IMR-90 (cell line): Measurements from ENCODE around the gene MYO7B. TPM values are rescaled to one million over a fixed set of nuclear protein-coding genes. Genes with fewer than 3 reads are reported as not detected.

ENCODE experiments used
- ATAC-seq: fragments of 200-7000 bp; cut with Tn5 transposase; 2 replicates; pipeline ENCODE4 v1.9.1; 2020; ENCODE audit warnings: low read depth, mild to moderate bottlenecking, moderate library complexity
- BruUV-seq: library from RNA; stranded (reverse); fragments of 400-500 nt; replicated peaks from 2 replicates; lab custom pipeline; 2021; lab: Mats Ljungman, UMichigan
- CTCF ChIA-PET: fragments of 300-600 bp; formaldehyde crosslinking; extraction: SDS; loops from one replicate; lab custom pipeline; 2021; ENCODE audit warnings: antibody characterized with exemption; lab: Yijun Ruan, JAX
- POLR2A ChIA-PET: fragments of 300-600 bp; sonication (Branson Sonifier 250); formaldehyde crosslinking; loops from one replicate; lab custom pipeline; 2022; ENCODE audit warnings: antibody characterized with exemption; ENCODE audit not compliant: unreplicated experiment; lab: Charles Lee
- DNase-seq: peaks from one replicate; pipeline ENCODE4 v3.0.0; 2013
- H2AFZ ChIP-seq: replicated peaks from 2 replicates; pipeline ENCODE3; 2013; ENCODE audit warnings: low read length, mild to moderate bottlenecking; ENCODE audit not compliant: poor library complexity
- H2AK5ac ChIP-seq: 2 replicates; pipeline ENCODE4 v1.6.1; 2013; ENCODE audit warnings: low read depth, low read length, inconsistent platforms
- H2AK9ac ChIP-seq: replicated peaks from 2 replicates; pipeline ENCODE3; 2013; ENCODE audit warnings: mild to moderate bottlenecking, low read depth, low read length, moderate library complexity; ENCODE audit not compliant: poor library complexity
- H2BK120ac ChIP-seq: 2 replicates; pipeline ENCODE4 v1.6.1; 2013; ENCODE audit warnings: low read depth, low read length, inconsistent platforms
- H2BK15ac ChIP-seq: 3 replicates; pipeline ENCODE4 v1.6.1; 2013; ENCODE audit warnings: low read depth, low read length, inconsistent platforms
- H2BK20ac ChIP-seq: 2 replicates; pipeline ENCODE4 v1.6.1; 2013; ENCODE audit warnings: low read depth, mild to moderate bottlenecking, inconsistent platforms, low read length, moderate library complexity
- H2BK5ac ChIP-seq: 2 replicates; pipeline ENCODE4 v1.6.1; 2013; ENCODE audit warnings: mild to moderate bottlenecking, low read depth, low read length, inconsistent platforms; ENCODE audit not compliant: poor library complexity, severe bottlenecking
- H3K14ac ChIP-seq: replicated peaks from 2 replicates; pipeline ENCODE4 v1.6.1; 2013; ENCODE audit warnings: low read depth, low read length, inconsistent platforms
- H3K18ac ChIP-seq: 2 replicates; pipeline ENCODE4 v1.6.1; 2013; ENCODE audit warnings: low read depth, low read length, control low read depth
- H3K23ac ChIP-seq: 2 replicates; pipeline ENCODE4 v1.6.1; 2013; ENCODE audit warnings: low read depth, low read length, inconsistent platforms
- H3K27ac ChIP-seq: 2 replicates; pipeline ENCODE4 v1.5.1; 2013; ENCODE audit warnings: mild to moderate bottlenecking, control low read depth, low read length; ENCODE audit not compliant: insufficient read depth
- H3K27me3 ChIP-seq: 2 replicates; pipeline ENCODE4 v1.6.1; 2013; ENCODE audit warnings: low read length; ENCODE audit not compliant: control insufficient read depth, insufficient read depth
- H3K36me3 ChIP-seq: 2 replicates; pipeline ENCODE4 v1.6.1; 2013; ENCODE audit warnings: low read length, mixed read lengths; ENCODE audit not compliant: control insufficient read depth, insufficient read depth
- H3K4ac ChIP-seq: 2 replicates; pipeline ENCODE4 v1.6.1; 2013; ENCODE audit warnings: low read depth, low read length, inconsistent platforms
- H3K4me1 ChIP-seq: 2 replicates; pipeline ENCODE4 v1.6.1; 2013; ENCODE audit warnings: low read length, mixed read lengths; ENCODE audit not compliant: control insufficient read depth, insufficient read depth
- H3K4me2 ChIP-seq: 2 replicates; pipeline ENCODE4 v1.6.1; 2013; ENCODE audit warnings: low read depth, mild to moderate bottlenecking, control low read depth, low read length, moderate library complexity
- H3K4me3 ChIP-seq: 2 replicates; pipeline ENCODE4 v1.5.1; 2013; ENCODE audit warnings: low read depth, mild to moderate bottlenecking, control low read depth, low read length, moderate library complexity; ENCODE audit not compliant: insufficient read depth
- H3K56ac ChIP-seq: 2 replicates; pipeline ENCODE4 v1.6.1; 2013; ENCODE audit warnings: low read length, inconsistent platforms; ENCODE audit not compliant: insufficient read depth; ENCODE audit errors: extremely low read depth
- H3K79me1 ChIP-seq, 2 experiments: 2 replicates each; pipeline ENCODE4 v1.6.1; 2013; ENCODE audit warnings: low read length in 2 of 2, inconsistent platforms in 1 of 2, low read depth in 1 of 2
- H3K9ac ChIP-seq: 2 replicates; pipeline ENCODE4 v1.6.1; 2013; ENCODE audit warnings: low read depth, low read length, control low read depth
- H3K9me1 ChIP-seq: 2 replicates; pipeline ENCODE4 v1.6.1; 2013; ENCODE audit warnings: low read length, inconsistent platforms; ENCODE audit not compliant: insufficient read depth
- H3K9me3 ChIP-seq: 2 replicates; pipeline ENCODE4 v1.6.1; 2013; ENCODE audit warnings: low read length; ENCODE audit not compliant: control insufficient read depth, insufficient read depth
- H4K20me1 ChIP-seq: 2 replicates; pipeline ENCODE4 v1.6.1; 2013; ENCODE audit warnings: low read length, inconsistent platforms; ENCODE audit not compliant: insufficient read depth
- H4K5ac ChIP-seq: 2 replicates; pipeline ENCODE4 v1.6.1; 2013; ENCODE audit warnings: mild to moderate bottlenecking, low read depth, low read length, control low read depth
- H4K8ac ChIP-seq, 2 experiments: 2 replicates each; pipeline ENCODE4 v1.6.1; 2013; ENCODE audit warnings: low read depth in 2 of 2, low read length in 2 of 2, control low read depth in 1 of 2, inconsistent platforms in 1 of 2
- H4K91ac ChIP-seq: 2 replicates; pipeline ENCODE4 v1.6.1; 2013; ENCODE audit warnings: low read depth, low read length, inconsistent platforms; ENCODE audit not compliant: insufficient read depth
- BHLHE40 ChIP-seq: fragments of 150-350 bp; IDR thresholded peaks from 2 replicates; pipeline ENCODE4 v1.6.1; 2016; ENCODE audit warnings: mild to moderate bottlenecking, low read depth, low read length
- CEBPB ChIP-seq: IDR thresholded peaks from 2 replicates; pipeline ENCODE4 v1.6.1; 2012; ENCODE audit warnings: low read depth, low read length, improper control_type of control experiment
- CHD1 ChIP-seq: IDR thresholded peaks from 2 replicates; pipeline ENCODE4 v1.6.1; 2012; ENCODE audit warnings: low read depth, low read length, improper control_type of control experiment
- FOS ChIP-seq: fragments of 150-350 bp; IDR thresholded peaks from 2 replicates; pipeline ENCODE4 v1.6.1; 2016; ENCODE audit warnings: low read depth, low read length
- MAZ ChIP-seq: IDR thresholded peaks from 2 replicates; pipeline ENCODE4 v1.6.1; 2012; ENCODE audit warnings: low read depth, mild to moderate bottlenecking, low read length, improper control_type of control experiment, moderate library complexity, borderline replicate concordance
- MXI1 ChIP-seq: IDR thresholded peaks from 2 replicates; pipeline ENCODE4 v1.6.1; 2012; ENCODE audit warnings: low read depth, mild to moderate bottlenecking, low read length, moderate library complexity, borderline replicate concordance
- POLR2A ChIP-seq: IDR thresholded peaks from 2 replicates; pipeline ENCODE4 v1.6.1; 2012; ENCODE audit warnings: mild to moderate bottlenecking, low read depth, low read length
- SMC3 ChIP-seq: fragments of 150-350 bp; IDR thresholded peaks from 2 replicates; pipeline ENCODE4 v1.6.1; 2016; ENCODE audit warnings: low read depth, mild to moderate bottlenecking, antibody characterized with exemption, low read length, moderate library complexity
- WGBS, 2 experiments: methylation state at CpG; one replicate each; pipeline versions ENCODE4 v1.1.5 to v1.1.7; 2013; ENCODE audit warnings: missing lambda C conversion rate in 2 of 2; ENCODE audit not compliant: insufficient read length in 1 of 2; ENCODE audit errors: extremely low coverage in 2 of 2; 5-methylcytosine and 5-hydroxymethylcytosine counted together
- dilution Hi-C: fragments of 300-500 bp; cut with HindIII; formaldehyde crosslinking; loops from one replicate; pipeline ENCODE4 v1.14.3; 2018; ENCODE audit warnings: low sequenced_read_pairs; ENCODE audit not compliant: unreplicated experiment
- in situ Hi-C: fragments of 300-500 bp; cut with MboI; formaldehyde crosslinking; loops from 3 replicates; pipeline ENCODE4 v1.14.3; 2019; ENCODE audit warnings: low sequenced_read_pairs, inconsistent platforms, mixed read lengths
- intact Hi-C: fragments of 100-400 bp; cut with micrococcal nuclease; formaldehyde crosslinking; loops from 2 replicates; pipeline ENCODE4 v1.10.0; 2022
- polyA plus RNA-seq, 3 experiments: library from polyadenylated mRNA; depleted of rRNA; stranded (reverse); fragments of >200 nt; gene quantifications; 2 replicates each; pipeline ENCODE4 v1.2.3, GENCODE V29; 2012; ENCODE audit warnings: low replicate concordance in 1 of 3
- total RNA-seq: library from RNA; depleted of rRNA; stranded (reverse); fragments of >200 nt; gene quantifications from 2 replicates; pipeline ENCODE4 v1.2.3, GENCODE V29; 2012
- TF ChIP-seq, protein P1 (sequence below): fragments of 150-350 bp; IDR thresholded peaks from 2 replicates; pipeline ENCODE4 v1.6.1; 2016; ENCODE audit warnings: low read depth, mild to moderate bottlenecking, low read length, moderate library complexity, borderline replicate concordance
- TF ChIP-seq, protein P2 (sequence below): conservative IDR thresholded peaks from 2 replicates; pipeline ENCODE4 v1.5.1; 2012; ENCODE audit warnings: mild to moderate bottlenecking, low read depth, low read length, improper control_type of control experiment

MYO7B gene
- total and polyA plus RNA-seq, 2 of the 4 experiments (the other 2 are of a cell fraction) = 0.18 to 0.46 TPM

DNA sequence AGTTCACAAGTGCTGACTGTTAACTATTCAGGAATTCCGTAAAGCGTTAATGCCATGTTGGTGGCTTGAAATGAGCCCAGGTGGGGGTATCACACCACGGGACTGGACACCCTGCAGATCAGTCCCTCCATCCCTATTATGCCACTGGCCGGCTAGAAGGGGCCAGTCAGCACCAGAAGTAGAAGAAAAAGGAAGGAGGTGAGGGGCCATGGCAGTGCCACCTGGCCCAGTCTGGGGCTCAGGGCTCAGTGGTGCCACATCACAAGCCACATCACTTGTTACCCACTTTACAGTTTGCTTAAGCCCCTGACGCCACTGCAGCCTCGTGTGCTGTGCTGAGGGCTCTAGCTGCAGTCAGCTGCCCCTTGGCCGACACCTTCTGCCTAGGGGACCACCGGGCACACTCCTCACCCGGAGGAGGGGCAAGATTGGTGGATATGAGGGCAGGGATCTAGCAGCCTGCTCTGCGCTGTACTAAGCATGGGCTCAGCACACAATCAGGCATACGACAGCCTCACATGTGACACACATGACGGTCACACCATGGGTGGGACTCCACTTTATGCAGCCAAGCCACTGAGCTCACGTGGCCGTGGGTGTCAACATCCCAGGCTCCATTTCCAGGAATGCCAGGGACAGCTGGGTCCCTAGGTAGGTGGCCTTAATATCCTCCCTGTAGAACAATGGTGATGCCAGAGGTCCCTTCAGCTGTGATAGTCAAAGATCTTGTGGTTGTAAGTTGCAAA, 136.2 kb downstream of the MYO7B start:
- Histone ChIP-seq H3K27ac (no peak overlapping the region), H3K79me1 (peaks cover 13 to 50% of the 10 kb centered on the region in 2 experiments), H4K5ac (no peak overlapping the region), H3K14ac (no peak overlapping the region), H3K9me3 (no peaks in the 10 kb centered on the region), H3K4ac (no peak overlapping the region), H2BK15ac (no peak overlapping the region), H3K36me3 (no peaks in the 10 kb centered on the region), H3K4me3 (no peak overlapping the region), H3K18ac (no peak overlapping the region), H3K23ac (no peak overlapping the region), H2AK5ac (peak overlapping the region; percentile 21; the same call in 1 of the 2 replicates), H2BK120ac (no peak overlapping the region), H2AK9ac (no peak overlapping the region), H2BK5ac (no peak overlapping the region), H4K91ac (no peak overlapping the region), H3K56ac (no peak overlapping the region), H2AFZ (peak overlapping the region; percentile 9), H3K9me1 (peaks cover 20% of the 10 kb centered on the region), H4K8ac (no peak overlapping the region), H3K9ac (no peak overlapping the region), H3K27me3 (peaks cover under 1% of the 10 kb centered on the region; the same call in 1 of the 2 replicates), H3K4me1 (peaks cover 7% of the 10 kb centered on the region; the same call in 1 of the 2 replicates), H4K20me1 (peaks cover 47% of the 10 kb centered on the region), H2BK20ac (no peak overlapping the region), H3K4me2 (no peak overlapping the region)
- ChIA-PET CTCF (no interaction called here), POLR2A (no interaction called here)
- intact Hi-C loops = no loop called here
- in situ Hi-C loops = no loop called here
- ATAC-seq (no peak), DNase-seq (no peak)
- TF ChIP-seq CHD1 = no peak
- no peak for TF ChIP-seq MXI1
- TF ChIP-seq FOS = no peak
- TF ChIP-seq SMC3 = no peak
- TF ChIP-seq CEBPB = no peak
- no peak for TF ChIP-seq POLR2A
- TF ChIP-seq, protein P1, sequence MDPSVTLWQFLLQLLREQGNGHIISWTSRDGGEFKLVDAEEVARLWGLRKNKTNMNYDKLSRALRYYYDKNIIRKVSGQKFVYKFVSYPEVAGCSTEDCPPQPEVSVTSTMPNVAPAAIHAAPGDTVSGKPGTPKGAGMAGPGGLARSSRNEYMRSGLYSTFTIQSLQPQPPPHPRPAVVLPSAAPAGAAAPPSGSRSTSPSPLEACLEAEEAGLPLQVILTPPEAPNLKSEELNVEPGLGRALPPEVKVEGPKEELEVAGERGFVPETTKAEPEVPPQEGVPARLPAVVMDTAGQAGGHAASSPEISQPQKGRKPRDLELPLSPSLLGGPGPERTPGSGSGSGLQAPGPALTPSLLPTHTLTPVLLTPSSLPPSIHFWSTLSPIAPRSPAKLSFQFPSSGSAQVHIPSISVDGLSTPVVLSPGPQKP = no peak
- no peak for TF ChIP-seq BHLHE40
- TF ChIP-seq, protein P2, sequence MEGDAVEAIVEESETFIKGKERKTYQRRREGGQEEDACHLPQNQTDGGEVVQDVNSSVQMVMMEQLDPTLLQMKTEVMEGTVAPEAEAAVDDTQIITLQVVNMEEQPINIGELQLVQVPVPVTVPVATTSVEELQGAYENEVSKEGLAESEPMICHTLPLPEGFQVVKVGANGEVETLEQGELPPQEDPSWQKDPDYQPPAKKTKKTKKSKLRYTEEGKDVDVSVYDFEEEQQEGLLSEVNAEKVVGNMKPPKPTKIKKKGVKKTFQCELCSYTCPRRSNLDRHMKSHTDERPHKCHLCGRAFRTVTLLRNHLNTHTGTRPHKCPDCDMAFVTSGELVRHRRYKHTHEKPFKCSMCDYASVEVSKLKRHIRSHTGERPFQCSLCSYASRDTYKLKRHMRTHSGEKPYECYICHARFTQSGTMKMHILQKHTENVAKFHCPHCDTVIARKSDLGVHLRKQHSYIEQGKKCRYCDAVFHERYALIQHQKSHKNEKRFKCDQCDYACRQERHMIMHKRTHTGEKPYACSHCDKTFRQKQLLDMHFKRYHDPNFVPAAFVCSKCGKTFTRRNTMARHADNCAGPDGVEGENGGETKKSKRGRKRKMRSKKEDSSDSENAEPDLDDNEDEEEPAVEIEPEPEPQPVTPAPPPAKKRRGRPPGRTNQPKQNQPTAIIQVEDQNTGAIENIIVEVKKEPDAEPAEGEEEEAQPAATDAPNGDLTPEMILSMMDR = no peak
- TF ChIP-seq MAZ = no peak
- dilution Hi-C loops = no loop called here
- WGBS, 2 experiments = 90% methylated on average over 5 of the region's 14 CpGs; no CpG with 5 or more reads in 1 of the 2 experiments
- no TSS peak for BruUV-seq
